GM21447 (cell line): ENCODE results near the gene GSTK1.
"Not testable (repeated sequence)": the region's sequence is repeated elsewhere in the genome, so short reads cannot be mapped to it uniquely, and the experiment has no call there.

Experiments
- ATAC-seq: cut with Tn5 transposase; IDR thresholded peaks from one replicate; pipeline ENCODE4 v1.9.1; 2021; ENCODE audit not compliant: unreplicated experiment

GSTK1 gene

DNA sequence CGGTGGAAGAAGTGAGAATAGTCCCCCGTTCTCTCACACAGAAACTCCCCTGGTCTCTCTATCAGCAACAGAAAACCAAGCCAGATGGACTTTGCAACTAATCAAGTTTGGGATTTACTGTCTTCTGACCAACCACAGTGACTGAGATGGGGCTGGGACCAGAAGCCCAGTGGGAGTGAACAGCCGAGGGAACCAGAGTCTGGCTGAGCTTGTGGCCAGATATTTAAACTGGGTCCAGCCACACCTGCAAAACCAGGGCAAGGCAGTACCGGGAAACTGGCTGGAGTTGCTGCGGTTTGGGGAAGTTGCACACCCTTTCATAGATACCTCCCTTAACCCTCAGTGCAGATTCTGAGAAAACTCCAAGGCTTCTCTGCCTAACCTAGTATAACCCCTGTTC lies 6.0 kb downstream of the GSTK1 start:
- ATAC-seq = no peak

DNA sequence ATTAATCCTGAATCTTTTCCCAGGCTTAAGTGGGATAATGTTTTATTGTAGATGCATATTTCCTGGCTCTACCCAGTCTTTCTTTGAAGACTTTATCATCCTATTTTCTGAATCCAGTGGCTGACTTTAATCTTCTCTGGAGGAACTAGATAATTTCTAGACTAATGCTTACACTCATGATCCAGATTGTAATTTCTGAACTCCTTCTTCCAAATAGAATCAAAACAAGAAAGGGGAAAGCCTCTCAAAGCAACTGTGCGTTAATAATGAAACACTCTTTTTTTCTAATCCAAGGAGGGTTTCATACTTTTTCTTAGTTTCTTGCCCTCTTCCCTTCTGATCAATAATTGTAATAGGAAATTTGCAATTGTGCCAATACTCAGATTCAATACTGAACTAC lies 8.0 kb downstream of the GSTK1 start:
- ATAC-seq = no peak

DNA sequence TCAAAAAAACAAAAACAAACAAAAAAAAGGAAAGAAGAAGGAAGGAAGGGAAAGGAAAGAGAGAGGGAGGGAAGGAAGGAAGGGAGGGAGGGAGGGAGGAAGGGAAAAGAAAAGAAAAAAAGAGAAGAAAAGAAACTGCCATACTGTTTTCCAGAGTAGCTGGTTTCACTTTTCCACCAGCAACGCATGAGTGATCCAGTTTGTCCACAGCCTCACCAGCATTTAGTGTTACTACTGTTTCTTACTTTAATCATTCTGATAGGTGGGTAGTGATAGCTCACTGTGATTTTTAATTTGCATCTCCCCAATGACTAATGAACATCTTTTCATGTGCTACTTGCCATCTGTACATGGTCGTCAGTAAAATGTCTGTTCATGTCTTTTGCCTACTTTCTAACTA lies 9.6 kb downstream of the GSTK1 start:
- no peak for ATAC-seq

DNA sequence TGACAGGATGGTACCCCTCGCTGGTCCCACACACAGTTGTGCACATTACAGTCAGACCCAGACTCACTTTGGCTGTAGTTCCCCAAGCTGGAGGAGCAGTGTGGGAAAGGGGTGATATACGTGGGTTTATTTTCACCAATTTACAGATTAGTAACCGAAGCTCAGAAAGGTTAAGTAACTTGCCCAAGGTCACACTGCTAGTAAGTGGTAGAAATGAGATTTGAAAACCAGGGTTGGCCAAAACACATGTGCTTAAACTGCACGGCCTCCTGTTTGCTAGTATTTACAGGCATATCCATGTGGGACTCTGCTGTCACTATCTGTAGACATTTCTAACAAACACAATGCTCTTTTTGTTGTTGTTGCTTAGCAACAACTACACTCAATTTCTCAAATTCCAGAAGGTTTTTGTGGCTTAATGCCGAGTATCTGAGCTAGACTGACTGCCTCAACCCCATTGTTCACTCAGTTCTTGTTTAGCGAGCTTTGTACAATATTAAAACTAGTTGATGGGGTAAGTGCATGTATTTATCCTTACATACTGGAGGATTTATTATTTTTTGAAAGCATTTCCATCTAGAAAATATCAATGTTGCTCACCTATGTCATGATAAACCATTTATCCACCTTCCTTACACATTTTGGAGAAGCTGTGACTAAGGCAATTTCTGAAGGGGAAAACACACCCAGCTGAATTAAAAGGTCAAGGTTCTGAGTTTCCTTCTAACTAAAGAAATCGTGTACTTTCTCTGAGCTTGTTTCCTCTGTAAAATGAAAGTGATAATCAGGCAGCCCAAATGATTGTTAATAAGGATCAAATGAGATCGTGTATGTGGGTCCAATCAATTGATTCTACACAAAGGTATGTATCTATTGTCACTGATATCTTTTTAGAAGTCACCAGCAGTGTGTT lies 16.2 kb downstream of the GSTK1 start:
- no peak for ATAC-seq

DNA sequence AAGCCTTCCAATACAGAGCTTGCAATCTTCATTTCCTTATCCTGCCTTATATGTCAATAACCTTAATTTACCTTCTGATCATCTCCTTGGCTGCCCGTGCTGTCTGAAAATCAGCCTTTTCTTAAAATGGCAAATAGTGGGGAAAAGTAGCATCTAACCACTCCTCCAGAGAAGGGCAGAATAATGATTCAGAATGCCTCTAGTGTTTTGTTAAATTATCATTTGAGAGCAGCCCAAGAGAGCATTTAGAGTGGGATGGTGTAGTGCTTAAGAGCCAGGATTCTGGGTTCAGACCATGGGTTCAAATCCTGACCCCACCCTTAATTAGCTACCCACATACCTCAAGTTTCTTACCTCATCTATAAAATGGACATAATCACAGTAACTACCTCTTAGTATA lies 16.9 kb downstream of the GSTK1 start:
- no peak for ATAC-seq

DNA sequence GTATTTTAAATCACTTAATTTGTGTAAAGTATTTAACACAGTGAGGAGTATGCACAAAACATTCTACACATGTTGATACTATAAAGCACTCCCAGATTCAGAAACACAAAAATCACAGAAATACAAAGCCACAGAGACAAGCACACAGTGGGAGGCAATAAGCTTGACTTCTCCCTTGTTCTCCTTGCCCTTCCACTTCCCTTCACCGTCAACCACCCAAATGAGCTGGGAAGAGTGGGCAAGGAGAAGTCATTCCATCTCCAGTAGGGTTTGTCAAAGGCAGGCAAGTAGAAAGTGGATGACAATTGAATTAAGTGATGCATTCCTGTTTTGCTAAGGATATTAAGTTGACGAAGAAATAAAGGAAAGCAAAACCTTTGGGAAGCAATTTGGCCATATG lies 17.3 kb downstream of the GSTK1 start:
- ATAC-seq = no peak

DNA sequence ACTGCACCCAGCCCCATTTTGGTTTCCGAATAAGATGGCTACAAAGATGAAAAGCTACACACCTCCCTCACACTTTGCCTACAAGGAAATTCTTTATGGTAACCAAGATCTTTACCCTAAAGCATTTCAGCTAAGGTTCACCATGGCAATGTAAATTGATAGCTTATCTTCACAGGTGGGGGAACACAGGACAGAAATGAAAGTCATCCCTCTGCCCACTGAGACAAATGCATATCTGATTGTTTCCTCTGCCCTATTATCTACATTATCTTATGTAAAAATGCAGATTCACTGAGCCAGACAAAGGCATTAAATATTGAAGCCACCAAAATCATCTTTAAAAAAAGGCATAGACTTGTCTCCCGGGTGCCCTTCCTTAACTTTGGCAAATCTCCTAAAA lies 18.3 kb downstream of the GSTK1 start:
- no peak for ATAC-seq

DNA sequence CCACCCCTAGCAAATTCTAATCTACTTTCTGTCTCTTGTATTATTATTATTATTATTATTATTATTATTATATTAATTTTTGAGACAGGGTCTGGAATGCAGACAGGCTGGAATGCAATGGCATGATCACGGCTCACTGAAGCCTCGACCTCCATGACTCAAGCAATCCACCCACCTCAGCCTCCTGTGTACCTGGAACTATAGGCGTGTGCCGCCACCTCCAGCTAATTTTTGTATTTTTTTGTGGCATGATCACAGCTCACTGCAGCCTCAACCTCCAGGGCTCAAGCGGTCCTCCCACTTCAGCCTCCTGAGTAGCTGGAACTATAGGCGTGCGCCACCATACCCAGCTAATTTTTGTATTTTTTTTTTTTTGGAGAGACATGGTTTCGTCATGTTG lies 18.9 kb downstream of the GSTK1 start:
- ATAC-seq = no peak

DNA sequence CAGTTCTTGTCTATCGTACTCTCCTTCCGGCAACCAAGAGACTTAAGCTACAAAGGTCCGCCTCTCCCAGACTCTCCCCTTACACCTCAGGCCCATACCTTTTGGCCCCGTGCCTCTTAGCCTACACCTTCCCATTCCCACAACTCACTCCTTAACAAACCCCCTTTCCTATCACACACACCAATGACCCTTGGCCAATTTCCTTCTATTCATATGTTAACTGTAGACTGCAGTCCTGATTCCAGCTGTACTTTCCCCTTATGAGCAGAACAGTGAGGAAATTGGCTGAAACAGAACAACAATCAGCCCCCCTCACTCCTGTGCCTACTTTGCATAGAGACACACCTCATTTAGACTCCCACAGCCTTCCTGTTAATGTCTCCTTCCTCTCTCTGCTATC lies 20.1 kb downstream of the GSTK1 start:
- no peak for ATAC-seq

DNA sequence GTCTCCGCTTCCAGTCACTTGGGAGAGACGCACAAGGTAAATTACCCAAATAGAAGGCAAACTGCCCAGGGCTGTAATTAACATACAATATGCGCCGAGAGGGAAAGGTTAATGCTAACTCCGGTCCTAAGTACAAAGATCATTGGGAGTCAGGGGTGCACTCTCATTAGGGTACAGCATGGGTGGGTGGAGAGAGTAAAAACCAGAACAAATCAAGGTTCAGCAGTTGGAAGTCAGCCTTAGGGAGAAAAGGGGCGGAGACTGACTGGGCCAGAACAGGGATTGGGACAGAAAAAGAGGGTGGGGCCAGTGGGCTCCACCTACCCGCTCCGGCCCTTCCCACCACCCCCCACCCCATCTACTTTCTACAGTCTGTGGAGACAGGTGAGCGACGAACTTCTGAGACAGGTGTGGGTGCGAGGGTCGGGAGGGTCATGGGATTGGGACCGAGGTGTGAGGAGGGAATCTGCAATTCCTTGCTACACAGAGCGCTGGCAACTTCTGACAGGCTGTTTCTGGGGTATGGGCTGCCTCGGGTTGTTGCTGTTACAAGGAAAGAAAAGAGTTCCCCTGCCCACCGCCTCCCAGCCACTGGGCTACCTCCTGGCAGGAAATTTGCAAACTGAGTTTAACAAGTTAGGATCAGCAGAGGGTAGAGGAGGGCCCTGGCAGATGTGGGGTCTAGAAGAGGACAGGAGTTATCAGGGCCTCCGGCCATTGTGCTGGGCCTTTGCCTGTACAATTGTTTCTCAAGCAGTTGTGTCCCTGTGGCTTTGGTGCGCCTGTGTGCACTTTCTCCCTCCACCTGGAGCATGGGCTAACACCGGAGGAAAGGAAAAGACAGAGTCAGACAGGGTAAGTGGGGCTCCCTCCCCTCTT lies 21.6 kb downstream of the GSTK1 start, which contains the start of gene TMEM139:
TMEM139 (plus strand) TSS at position 368 of the 879 bp plus-strand sequence. CDS start 1,000 bp downstream, outside the sequence.
- no peak for ATAC-seq

DNA sequence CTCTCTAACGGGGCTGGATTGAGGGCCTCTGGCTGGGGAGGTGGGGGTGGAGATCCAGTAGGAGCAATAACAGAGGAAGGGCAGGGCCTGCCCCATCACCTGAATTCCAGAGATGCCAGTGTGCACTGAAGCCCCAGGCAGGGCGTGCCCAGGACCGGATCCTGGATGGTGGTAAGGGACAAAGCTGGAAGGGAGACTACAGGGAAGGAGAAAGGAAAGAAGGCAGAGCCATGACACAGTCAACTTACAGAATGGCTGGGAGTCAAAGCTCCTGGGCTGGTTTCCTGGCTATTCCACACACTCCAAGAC lies 22.2 kb downstream of the GSTK1 start:
- no peak for ATAC-seq

DNA sequence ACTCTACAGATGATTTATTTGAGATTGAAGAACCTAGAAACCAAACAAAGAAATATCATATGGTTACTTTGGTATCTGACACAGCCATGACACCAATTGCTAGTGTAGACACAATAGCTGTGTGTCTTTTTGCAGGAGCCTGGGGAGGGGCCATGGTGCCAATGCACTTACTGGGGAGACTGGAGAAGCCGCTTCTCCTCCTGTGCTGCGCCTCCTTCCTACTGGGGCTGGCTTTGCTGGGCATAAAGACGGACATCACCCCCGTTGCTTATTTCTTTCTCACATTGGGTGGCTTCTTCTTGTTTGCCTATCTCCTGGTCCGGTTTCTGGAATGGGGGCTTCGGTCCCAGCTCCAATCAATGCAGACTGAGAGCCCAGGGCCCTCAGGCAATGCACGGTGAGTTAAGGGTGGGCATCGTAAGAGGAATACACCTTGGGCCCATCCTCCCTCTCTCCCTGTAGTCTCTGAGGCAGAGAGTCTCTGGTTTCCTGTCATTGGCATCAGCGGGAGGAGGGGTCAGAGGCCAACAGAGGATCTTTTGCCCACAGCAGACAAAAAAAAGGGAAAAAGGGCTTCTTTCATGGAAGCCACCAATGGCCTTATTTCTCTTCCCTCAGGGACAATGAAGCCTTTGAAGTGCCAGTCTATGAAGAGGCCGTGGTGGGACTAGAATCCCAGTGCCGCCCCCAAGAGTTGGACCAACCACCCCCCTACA lies 22.7 kb downstream of the GSTK1 start:
- ATAC-seq = no peak

DNA sequence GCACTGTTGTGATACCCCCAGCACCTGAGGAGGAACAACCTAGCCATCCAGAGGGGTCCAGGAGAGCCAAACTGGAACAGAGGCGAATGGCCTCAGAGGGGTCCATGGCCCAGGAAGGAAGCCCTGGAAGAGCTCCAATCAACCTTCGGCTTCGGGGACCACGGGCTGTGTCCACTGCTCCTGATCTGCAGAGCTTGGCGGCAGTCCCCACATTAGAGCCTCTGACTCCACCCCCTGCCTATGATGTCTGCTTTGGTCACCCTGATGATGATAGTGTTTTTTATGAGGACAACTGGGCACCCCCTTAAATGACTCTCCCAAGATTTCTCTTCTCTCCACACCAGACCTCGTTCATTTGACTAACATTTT lies 23.3 kb downstream of the GSTK1 start:
- ATAC-seq = no peak

DNA sequence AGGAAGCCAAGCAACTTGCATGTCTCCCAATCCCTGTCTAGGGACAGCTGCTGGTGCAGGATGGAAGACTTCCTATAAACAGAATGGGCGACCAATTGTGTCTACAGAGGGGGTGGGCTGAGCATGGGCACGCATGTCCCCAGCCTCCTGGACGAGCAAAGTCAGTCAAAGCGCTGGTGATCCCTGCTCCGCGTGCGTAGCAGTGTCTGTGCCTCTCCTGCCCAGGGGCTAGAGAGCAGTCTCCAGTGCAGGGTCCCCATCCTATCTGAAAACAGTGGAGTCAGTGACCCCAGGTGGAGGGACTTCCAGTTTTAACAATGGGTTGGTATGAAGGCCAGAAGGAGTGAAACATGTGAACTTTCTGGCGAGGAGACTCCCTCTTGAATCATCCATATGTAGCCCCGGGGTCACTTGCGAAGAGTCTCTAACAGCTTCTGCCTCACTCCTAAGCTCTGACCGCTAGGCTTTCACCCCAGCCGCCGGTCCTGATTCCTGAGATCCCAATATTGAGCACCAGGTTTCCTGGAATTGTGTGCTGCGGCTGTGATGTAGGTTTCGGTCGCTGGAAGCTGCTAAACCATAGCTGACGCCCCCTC lies 24.2 kb downstream of the GSTK1 start:
- no peak for ATAC-seq

DNA sequence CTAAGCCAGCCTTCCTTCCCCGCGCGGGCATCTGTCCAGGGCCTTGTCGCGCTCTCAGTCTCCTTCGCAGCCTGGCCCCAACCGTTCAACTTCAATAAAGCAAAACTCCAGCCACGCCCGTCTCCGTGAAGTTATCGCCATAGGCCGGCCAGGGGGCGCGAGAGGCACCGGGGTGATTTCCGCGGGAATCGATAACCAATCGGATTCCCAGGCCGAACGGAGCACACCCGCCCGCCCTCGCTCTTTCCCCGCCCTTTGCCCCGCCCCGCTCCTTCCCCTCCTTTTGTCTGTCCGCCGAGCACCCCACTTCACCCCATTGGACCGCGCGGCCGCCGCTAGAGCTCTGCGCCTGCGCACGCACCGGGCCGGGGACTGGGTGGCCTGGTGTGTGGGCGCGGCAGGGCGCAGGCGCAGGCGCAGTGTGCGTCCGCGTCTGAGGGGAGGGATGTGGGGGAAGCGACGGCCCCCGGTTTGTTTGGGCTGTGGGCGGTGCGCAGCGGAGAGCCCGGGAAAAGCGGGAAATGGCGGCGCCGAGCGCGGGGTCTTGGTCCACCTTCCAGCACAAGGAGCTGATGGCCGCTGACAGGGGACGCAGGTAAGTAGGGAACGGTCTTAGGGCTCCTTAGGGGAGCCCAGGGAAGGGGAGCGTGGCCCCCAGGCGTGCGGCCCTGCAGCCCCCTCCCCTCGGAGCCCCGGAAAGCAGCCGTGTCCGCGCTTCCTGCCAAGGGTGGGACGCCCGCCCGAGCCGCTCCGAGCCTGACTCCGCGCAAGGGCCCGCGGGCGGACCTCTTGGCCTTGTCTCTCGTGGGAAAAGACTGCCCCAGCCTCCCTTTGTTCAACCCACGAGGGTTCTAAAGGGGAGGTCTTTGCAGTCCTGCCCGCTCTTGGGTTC lies 24.9 kb downstream of the GSTK1 start, which contains the start of gene CASP2:
CASP2 (plus strand) TSS at position 417 of the 892 bp plus-strand sequence; CDS start at position 522, 105 bp downstream.
- peak; percentile 82 for ATAC-seq

DNA sequence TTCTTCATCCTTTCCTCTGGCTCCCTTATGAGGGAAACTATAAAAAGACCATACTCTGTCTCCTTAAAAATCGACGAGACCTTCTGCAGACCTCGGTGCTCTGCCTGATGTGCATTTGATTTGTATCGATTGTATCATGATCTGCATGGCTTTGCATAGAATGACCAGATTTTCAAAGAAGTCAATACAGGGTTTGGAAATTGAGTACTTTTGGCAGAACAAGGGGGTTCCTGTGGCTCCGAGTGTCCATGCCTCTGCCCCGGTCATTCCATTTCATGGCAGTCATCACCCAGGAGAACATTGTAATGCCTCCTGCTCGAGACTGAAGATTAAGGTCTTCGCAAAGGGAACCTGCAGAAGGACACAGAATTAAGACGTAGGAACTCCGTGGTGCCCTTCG lies 25.6 kb downstream of the GSTK1 start:
- no peak for ATAC-seq

DNA sequence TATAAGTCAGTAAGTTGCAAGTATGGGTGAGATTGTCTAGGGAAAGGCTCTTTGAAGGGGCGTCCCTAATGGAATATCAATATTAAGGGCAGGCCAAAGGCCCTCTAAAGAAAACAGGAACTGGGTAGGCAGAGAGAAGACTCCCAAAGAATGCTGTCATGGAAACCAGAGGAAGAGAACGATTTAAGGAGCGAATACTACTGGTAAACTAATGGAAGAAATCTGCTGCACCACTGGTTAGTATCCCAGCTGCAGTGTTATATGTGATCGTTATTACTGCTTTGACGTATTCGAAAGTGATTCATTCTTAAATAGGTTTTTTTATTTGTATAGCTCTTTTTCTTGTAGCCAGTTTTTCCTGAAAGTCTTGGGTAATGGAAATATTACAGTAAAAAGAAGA lies 26.2 kb downstream of the GSTK1 start:
- ATAC-seq = no peak

DNA sequence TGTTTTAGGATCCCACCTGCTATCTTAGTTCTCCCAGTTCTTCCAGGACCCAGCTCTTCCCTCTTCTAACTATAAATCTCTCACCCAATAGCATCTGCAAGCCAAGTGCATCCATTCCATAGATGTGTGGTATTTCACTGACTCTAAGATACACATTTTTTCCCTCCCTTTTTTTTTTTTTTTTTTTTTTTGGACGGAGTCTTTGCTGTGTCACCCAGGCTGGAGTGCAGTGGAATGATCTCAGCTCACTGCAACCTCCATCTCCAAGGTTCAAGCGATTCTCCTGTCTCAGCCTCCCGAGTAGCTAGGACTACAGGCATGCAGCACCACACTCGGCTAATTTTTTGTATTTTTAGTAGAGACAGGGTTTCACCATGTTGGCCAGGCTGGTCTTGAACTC lies 26.6 kb downstream of the GSTK1 start:
- not testable (repeated sequence) for ATAC-seq

DNA sequence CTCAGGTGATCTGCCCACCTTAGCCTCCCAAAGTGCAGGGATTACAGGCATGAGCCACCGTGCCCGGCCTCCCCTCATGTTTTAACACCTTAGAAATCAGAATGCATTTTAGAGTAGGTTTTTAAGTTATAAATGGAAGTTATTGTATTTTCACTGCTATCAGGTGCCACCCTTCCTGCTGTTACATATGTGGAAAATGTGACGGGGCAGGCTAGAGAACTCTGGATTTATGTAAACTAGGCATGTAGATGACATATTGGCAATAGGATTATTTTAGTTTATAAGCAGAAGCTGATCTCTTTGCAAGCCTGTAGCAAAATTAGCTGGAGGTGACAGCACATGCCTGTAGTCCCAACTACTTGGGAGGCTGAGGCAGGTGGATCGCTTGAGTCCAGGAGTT lies 27.1 kb downstream of the GSTK1 start:
- ATAC-seq = no peak

DNA sequence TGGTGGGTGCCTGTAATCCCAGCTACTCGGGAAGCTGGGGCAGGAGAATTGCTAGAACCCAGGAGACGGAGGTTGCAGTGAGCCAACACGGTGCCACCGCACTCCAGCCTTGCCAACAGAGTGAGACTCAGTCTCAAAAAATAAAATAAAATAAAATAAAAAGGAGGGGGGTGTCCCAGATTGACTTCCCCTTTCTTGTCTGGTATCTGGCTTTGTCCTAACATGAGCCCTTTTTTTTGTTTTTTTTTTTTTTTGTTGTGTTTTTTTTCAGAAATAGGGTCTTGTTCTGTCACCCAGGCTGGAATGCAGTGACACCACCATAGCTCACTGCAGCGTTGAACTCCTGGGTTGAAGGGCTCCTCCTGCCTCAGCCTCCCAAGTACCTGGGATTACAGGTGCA lies 29.6 kb downstream of the GSTK1 start:
- no peak for ATAC-seq
